KMS-11 (cell line): ENCODE results near the gene MTUS2.

Source experiments
- H2AFZ ChIP-seq: fragments of 200-600 bp; sonication (generic); 2 replicates; pipeline ENCODE4 v1.6.1; 2016; ENCODE audit warnings: antibody characterized with exemption, mixed run types, low read depth
- H3K27ac ChIP-seq: fragments of 200-600 bp; sonication (generic); 2 replicates; pipeline ENCODE4 v1.6.1; 2016; ENCODE audit warnings: mild to moderate bottlenecking, mixed run types
- H3K27me3 ChIP-seq: fragments of 200-600 bp; sonication (generic); 2 replicates; pipeline ENCODE4 v1.6.1; 2017; ENCODE audit warnings: mild to moderate bottlenecking, low read depth, mixed run types, moderate library complexity; ENCODE audit not compliant: insufficient read depth
- H3K36me3 ChIP-seq: fragments of 200-600 bp; sonication (generic); 2 replicates; pipeline ENCODE4 v1.6.1; 2017; ENCODE audit warnings: mild to moderate bottlenecking, mixed run types; ENCODE audit not compliant: insufficient read depth
- H3K4me1 ChIP-seq: fragments of 200-600 bp; sonication (generic); 2 replicates; pipeline ENCODE4 v1.6.1; 2016; ENCODE audit warnings: mild to moderate bottlenecking, low read depth, mixed run types; ENCODE audit not compliant: poor library complexity, severe bottlenecking
- H3K4me2 ChIP-seq: fragments of 200-600 bp; sonication (generic); 2 replicates; pipeline ENCODE4 v1.7.0; 2016; ENCODE audit warnings: mild to moderate bottlenecking, mixed run types
- H3K4me3 ChIP-seq: fragments of 200-600 bp; sonication (generic); IDR thresholded peaks from 2 replicates; pipeline ENCODE4 v1.6.1; 2017; ENCODE audit warnings: low read depth, low read length, mixed read lengths; ENCODE audit not compliant: insufficient read depth
- H3K79me2 ChIP-seq: fragments of 200-600 bp; sonication (generic); 2 replicates; pipeline ENCODE4 v1.6.1; 2016; ENCODE audit warnings: low read depth, mixed run types; ENCODE audit not compliant: insufficient read depth
- H3K9ac ChIP-seq: fragments of 200-600 bp; sonication (generic); 2 replicates; pipeline ENCODE4 v1.6.1; 2016; ENCODE audit warnings: mild to moderate bottlenecking, mixed run types
- H4K20me1 ChIP-seq: fragments of 200-600 bp; sonication (generic); 2 replicates; pipeline ENCODE4 v1.6.1; 2016; ENCODE audit warnings: mild to moderate bottlenecking, mixed run types; ENCODE audit not compliant: insufficient read depth
- TF ChIP-seq, protein P1 (sequence below): fragments of 200-600 bp; sonication (generic); conservative IDR thresholded peaks from 2 replicates; pipeline ENCODE4 v1.6.1; 2017; ENCODE audit warnings: low read depth, mild to moderate bottlenecking, antibody characterized with exemption, low read length, moderate library complexity, mixed read lengths

Gene MTUS2

DNA sequence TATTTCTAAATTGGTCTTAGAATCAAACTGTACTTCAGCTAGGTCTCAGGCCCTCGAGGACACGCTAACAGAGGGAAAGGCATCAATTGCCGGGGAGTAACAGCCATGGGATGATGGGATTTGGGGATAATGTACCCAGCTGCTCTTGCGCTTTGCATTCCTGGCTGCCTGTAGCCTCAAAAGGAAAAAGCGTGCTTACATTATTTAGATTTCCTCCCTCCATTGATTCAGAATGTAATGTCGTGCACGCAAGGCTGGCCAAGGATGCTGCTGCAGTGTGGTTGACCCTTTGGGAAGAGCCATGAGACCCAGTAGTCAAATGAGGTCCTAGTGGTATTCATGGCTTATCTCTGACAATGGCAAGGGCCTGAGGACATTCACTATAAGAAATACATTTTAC is 680.2 kb downstream of the MTUS2 start:
- no peak overlapping the region for H3K4me3 ChIP-seq
- TF ChIP-seq, protein P1, sequence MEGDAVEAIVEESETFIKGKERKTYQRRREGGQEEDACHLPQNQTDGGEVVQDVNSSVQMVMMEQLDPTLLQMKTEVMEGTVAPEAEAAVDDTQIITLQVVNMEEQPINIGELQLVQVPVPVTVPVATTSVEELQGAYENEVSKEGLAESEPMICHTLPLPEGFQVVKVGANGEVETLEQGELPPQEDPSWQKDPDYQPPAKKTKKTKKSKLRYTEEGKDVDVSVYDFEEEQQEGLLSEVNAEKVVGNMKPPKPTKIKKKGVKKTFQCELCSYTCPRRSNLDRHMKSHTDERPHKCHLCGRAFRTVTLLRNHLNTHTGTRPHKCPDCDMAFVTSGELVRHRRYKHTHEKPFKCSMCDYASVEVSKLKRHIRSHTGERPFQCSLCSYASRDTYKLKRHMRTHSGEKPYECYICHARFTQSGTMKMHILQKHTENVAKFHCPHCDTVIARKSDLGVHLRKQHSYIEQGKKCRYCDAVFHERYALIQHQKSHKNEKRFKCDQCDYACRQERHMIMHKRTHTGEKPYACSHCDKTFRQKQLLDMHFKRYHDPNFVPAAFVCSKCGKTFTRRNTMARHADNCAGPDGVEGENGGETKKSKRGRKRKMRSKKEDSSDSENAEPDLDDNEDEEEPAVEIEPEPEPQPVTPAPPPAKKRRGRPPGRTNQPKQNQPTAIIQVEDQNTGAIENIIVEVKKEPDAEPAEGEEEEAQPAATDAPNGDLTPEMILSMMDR, result no peak

DNA sequence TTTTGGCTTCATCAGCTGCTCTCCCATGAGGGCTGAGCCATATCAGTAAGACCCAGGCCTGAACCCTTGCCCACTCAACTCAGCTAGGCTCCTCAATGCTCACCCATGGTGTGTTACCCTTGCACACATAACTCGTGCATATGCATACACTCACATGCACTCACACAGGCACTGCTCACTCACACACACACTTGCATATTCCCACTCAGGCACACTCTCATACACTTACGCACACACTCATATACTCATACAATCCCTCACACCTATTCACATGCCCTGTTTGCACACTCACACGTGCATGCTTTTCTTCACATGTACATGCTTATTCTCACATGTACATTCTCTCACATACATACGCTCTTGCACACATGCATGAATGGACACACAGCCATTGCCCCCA is 681.5 kb downstream of the MTUS2 start:
- no peak overlapping the region for H3K27ac ChIP-seq

More for the DNA sequence above, 680.2 kb downstream of the MTUS2 start:
- Histone ChIP-seq H3K36me3 (no peaks in the 10 kb centered on the region), H2AFZ (no peak overlapping the region), H3K79me2 (no peaks in the 10 kb centered on the region), H3K4me1 (no peaks in the 10 kb centered on the region), H3K4me2 (no peak overlapping the region), H3K9ac (no peak overlapping the region), H4K20me1 (no peaks in the 10 kb centered on the region), H3K27me3 (no peaks in the 10 kb centered on the region), H3K27ac (no peak overlapping the region)

DNA sequence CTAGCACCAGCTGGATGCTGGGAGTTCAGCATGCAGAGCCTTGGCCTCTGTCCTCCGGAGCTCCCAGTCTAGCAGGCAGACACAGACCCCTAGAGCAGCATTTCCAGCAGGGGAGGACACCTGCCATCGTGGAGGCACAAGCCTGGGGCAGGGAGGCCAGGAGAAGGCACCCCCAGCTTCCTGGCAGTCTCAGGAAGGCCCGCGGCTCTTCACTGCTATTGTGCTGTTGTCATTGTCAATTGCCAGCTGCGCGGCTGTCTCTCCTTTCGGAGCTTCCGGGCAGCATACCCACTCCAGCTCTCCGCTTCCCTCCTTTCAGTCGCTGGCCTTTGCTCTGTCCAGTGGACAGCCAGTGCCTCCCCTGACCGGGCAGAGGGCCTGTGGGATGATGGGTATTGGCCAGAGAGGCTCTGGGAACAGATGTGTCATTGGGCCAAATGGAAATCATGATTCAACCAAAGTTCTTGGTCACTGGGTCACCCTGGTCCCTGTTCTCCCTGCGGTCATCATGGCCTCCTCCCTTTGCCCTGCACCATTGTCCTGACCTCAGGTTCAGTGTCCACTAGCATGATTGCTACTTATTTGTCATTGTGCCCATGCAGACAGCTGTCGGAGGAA is 682.4 kb downstream of the MTUS2 start:
- H3K27me3 ChIP-seq, result no peaks in the 10 kb centered on the region
- H3K4me2 ChIP-seq, result no peak overlapping the region
- TF ChIP-seq, protein P1, result no peak
- H3K9ac ChIP-seq, result no peak overlapping the region
- no peak overlapping the region for H3K4me3 ChIP-seq
- no peaks in the 10 kb centered on the region for H3K36me3 ChIP-seq
- H3K79me2 ChIP-seq, result no peaks in the 10 kb centered on the region
- no peaks in the 10 kb centered on the region for H4K20me1 ChIP-seq
- H2AFZ ChIP-seq, result no peak overlapping the region
- H3K4me1 ChIP-seq, result peaks cover 6% of the 10 kb centered on the region
- no peak overlapping the region for H3K27ac ChIP-seq

More for the DNA sequence above, 681.5 kb downstream of the MTUS2 start:
- no peaks in the 10 kb centered on the region for H3K27me3 ChIP-seq
- H3K79me2 ChIP-seq, result no peaks in the 10 kb centered on the region
- no peak overlapping the region for H3K4me3 ChIP-seq
- no peaks in the 10 kb centered on the region for H3K36me3 ChIP-seq
- H3K4me2 ChIP-seq, result no peak overlapping the region
- H3K9ac ChIP-seq, result no peak overlapping the region
- no peaks in the 10 kb centered on the region for H4K20me1 ChIP-seq
- TF ChIP-seq, protein P1, result no peak
- H3K4me1 ChIP-seq, result peaks cover 6% of the 10 kb centered on the region
- no peak overlapping the region for H2AFZ ChIP-seq

DNA sequence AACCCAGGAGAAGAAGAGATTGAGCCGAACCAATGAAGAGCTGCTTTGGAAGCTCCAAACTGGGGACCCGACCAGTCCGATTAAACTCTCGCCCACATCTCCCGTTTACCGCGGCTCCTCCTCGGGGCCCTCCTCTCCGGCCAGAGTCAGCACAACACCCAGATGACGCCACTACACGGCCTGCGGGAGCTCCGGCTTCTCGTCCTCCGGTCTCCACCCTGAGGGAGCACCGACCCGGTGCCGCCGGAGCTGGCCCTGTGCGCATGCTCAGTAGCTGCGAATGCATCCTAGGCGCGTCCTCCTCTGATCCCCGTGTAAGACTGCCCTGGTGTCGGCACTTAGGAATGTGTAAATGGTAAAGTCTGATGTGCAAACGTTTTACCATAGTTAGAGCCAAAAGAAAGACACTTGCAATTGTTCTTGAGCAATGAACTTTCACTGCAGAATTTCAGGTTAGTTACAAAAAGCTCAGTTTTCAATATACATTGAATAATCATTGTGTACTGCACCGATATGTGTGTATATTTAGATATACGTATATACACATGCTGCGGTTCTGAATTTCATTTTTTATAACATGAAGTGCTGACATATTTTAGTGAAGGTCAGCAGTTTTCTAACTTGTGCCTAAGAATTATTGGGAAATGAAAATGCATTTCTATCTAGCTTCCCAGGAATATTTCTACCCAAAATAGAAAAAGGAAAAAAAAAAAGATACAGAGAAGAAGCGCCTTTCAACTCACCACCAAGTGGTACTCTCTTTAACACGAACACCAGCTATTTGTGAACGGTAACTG is 683.1 kb downstream of the MTUS2 start:
- Histone ChIP-seq H4K20me1 (no peaks in the 10 kb centered on the region), H3K36me3 (no peaks in the 10 kb centered on the region), H3K27ac (no peak overlapping the region), H3K27me3 (no peaks in the 10 kb centered on the region), H3K4me1 (peaks cover 12% of the 10 kb centered on the region), H3K4me3 (no peak overlapping the region), H3K4me2 (no peak overlapping the region), H2AFZ (no peak overlapping the region), H3K9ac (no peak overlapping the region), H3K79me2 (no peaks in the 10 kb centered on the region)
- TF ChIP-seq, protein P1, result no peak
